Mammary epithelial cell (primary cell): ENCODE results near the gene RNF40.

ENCODE experiments used
- EZH2 ChIP-seq: IDR thresholded peaks from 2 replicates; pipeline ENCODE4 v1.6.1; 2012; ENCODE audit warnings: low read length, inconsistent platforms, borderline replicate concordance
- TF ChIP-seq, protein P1 (sequence below), 2 donors: IDR thresholded peaks in 1 of 2; conservative IDR thresholded peaks in 1 of 2; 2 replicates each; pipeline ENCODE4 v1.5.1; 2011 to 2012; ENCODE audit warnings: inconsistent platforms in 2 of 2, low read length in 2 of 2, mild to moderate bottlenecking in 2 of 2, control low read depth in 1 of 2, low read depth in 1 of 2; ENCODE audit not compliant: insufficient read depth in 1 of 2; ENCODE audit errors: extremely low read depth in 1 of 2

DNA sequence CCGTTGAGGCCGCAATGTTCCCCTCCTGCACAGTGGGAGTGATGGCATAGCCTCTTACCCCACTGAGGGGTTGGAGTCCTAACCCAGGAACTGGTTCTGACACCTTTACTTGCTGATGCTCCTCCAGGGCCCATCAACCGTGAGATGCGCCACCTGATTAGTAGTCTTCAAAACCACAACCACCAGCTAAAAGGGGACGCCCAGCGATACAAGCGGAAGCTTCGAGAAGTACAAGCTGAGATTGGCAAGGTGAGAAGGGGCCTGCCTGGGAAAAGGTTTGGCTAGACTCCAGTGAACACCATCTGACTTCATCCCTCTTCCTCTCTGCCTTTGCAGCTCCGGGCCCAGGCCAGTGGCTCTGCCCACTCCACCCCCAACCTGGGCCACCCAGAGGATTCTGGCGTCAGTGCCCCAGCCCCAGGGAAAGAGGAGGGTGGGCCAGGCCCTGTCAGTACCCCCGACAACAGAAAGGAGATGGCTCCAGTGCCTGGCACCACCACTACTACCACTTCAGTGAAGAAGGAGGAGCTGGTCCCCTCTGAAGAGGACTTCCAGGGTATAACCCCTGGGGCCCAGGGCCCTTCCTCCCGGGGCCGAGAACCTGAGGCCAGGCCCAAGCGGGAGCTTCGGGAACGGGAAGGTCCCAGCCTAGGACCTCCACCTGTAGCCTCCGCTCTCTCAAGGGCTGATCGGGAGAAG lies 5.8 kb downstream of the RNF40 start:
- TF ChIP-seq, protein P1, sequence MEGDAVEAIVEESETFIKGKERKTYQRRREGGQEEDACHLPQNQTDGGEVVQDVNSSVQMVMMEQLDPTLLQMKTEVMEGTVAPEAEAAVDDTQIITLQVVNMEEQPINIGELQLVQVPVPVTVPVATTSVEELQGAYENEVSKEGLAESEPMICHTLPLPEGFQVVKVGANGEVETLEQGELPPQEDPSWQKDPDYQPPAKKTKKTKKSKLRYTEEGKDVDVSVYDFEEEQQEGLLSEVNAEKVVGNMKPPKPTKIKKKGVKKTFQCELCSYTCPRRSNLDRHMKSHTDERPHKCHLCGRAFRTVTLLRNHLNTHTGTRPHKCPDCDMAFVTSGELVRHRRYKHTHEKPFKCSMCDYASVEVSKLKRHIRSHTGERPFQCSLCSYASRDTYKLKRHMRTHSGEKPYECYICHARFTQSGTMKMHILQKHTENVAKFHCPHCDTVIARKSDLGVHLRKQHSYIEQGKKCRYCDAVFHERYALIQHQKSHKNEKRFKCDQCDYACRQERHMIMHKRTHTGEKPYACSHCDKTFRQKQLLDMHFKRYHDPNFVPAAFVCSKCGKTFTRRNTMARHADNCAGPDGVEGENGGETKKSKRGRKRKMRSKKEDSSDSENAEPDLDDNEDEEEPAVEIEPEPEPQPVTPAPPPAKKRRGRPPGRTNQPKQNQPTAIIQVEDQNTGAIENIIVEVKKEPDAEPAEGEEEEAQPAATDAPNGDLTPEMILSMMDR (conservative IDR thresholded peaks at IDR 0.05 in 1 of 2, IDR thresholded peaks at IDR 0.05 in 1 of 2; ENCODE audit: extremely low read depth in 1 of 2, insufficient read depth in 1 of 2, low read depth in 1 of 2, low read length in 2 of 2), result no peak
- TF ChIP-seq EZH2, result no peak
